GM13976 (cell line): ENCODE measurements around the gene CCDC197.

Source experiments
- DNase-seq: peaks from one replicate; pipeline ENCODE4 v3.0.0; 2012; ENCODE audit warnings: low spot score
- CTCF ChIP-seq: IDR thresholded peaks from 2 replicates; pipeline ENCODE4 v1.5.1; 2012; ENCODE audit warnings: borderline replicate concordance, mild to moderate bottlenecking; ENCODE audit not compliant: insufficient read depth; ENCODE audit errors: extremely low read depth, missing control alignments, control extremely low read depth
- in situ Hi-C: fragments of 300-500 bp; cut with MboI; formaldehyde crosslinking; loops from one replicate; pipeline ENCODE4 v1.12.0; 2022; ENCODE audit warnings: low sequenced_read_pairs, mixed read lengths, inconsistent platforms; ENCODE audit not compliant: unreplicated experiment

Gene CCDC197

GRCh38 chr14:93957333-93957710 is 39.8 kb upstream of the CCDC197 start:
- in situ Hi-C loops = no loop called here
- DNase-seq = no peak
- TF ChIP-seq CTCF = no peak

GRCh38 chr14:93957751-93958566 is 39.1 kb upstream of the CCDC197 start:
- no peak for TF ChIP-seq CTCF
- DNase-seq = no peak
- in situ Hi-C loops = no loop called here

- no peak for DNase-seq
- TF ChIP-seq CTCF = no peak
- in situ Hi-C loops = no loop called here
Observed at GRCh38 chr14:93958567-93959238, 38.4 kb upstream of the CCDC197 start.

GRCh38 chr14:93959239-93960107 is 37.6 kb upstream of the CCDC197 start:
- peak; percentile 93 for DNase-seq
- in situ Hi-C loops = no loop called here
- no peak for TF ChIP-seq CTCF

GRCh38 chr14:93960108-93960475 is 37.0 kb upstream of the CCDC197 start:
- in situ Hi-C loops = no loop called here
- no peak for TF ChIP-seq CTCF
- DNase-seq = no peak

- DNase-seq = no peak
- no peak for TF ChIP-seq CTCF
- in situ Hi-C loops = no loop called here
Observed at GRCh38 chr14:93960774-93961438, 36.2 kb upstream of the CCDC197 start.
